ENCODE measurements around the gene GBGT1. TPM values are rescaled to one million over a fixed set of nuclear protein-coding genes. Genes with fewer than 3 reads are reported as not detected.

Gene GBGT1
- total RNA-seq, 3 donors from 2014 or later, result 14.8 to 21.3 (median 15.0) TPM

GRCh38 chr9:133131506-133131905 is 32.2 kb downstream of the GBGT1 start:
- H3K9me3 ChIP-seq, result no peaks in the 10 kb centered on the region
- DNase-seq (ENCODE audit: low spot score in 2 of 2), result no peak
- peaks cover 51 to 65% of the 10 kb centered on the region in 2 donors for H3K4me1 ChIP-seq
- intact Hi-C loops (cut with DNase I; ENCODE audit: low total_unique reads), result no loop called here
- no peaks in the 10 kb centered on the region for H3K27me3 ChIP-seq
- no peak overlapping the region for H3K4me3 ChIP-seq
- no peaks in the 10 kb centered on the region for H3K36me3 ChIP-seq
- TF ChIP-seq POLR2A (IDR thresholded peaks at IDR 0.05) (no peak), POLR2AphosphoS5 (IDR thresholded peaks at IDR 0.05) (no peak)
- TF ChIP-seq, protein P1, sequence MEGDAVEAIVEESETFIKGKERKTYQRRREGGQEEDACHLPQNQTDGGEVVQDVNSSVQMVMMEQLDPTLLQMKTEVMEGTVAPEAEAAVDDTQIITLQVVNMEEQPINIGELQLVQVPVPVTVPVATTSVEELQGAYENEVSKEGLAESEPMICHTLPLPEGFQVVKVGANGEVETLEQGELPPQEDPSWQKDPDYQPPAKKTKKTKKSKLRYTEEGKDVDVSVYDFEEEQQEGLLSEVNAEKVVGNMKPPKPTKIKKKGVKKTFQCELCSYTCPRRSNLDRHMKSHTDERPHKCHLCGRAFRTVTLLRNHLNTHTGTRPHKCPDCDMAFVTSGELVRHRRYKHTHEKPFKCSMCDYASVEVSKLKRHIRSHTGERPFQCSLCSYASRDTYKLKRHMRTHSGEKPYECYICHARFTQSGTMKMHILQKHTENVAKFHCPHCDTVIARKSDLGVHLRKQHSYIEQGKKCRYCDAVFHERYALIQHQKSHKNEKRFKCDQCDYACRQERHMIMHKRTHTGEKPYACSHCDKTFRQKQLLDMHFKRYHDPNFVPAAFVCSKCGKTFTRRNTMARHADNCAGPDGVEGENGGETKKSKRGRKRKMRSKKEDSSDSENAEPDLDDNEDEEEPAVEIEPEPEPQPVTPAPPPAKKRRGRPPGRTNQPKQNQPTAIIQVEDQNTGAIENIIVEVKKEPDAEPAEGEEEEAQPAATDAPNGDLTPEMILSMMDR (IDR thresholded peaks at IDR 0.05), result no peak
- H3K27ac ChIP-seq, result peak overlapping the region; percentile 54 to 99

DNA sequence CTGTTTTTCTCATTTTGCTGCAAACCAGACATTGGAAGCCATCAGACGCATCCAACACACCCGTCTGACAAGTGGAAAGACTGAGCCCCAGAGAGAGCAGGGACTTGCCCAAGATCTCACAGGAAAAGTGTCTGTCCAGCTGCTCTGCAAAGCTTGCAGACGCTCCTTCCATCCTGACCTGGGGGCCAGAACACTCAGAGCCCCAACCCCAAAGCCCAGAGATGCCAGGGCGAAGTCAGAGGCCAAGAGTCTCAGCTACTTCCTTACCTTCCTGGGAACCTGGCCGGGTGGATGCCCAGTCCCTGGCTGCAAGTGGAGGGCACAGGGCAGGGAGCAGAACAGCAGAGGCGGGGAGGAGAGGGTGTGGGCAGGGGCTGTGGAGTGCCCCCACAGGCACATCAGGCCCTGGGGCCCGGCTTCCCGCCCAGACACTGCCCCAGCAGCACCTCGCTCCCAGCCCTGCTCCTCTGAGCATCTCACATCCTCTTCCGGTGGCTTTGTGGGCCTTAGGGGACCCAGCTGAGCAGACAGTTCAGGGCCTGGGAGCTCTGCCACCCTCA is 32.9 kb downstream of the GBGT1 start:
- Histone ChIP-seq H3K4me3 (no peak overlapping the region), H3K36me3 (no peaks in the 10 kb centered on the region), H3K9me3 (no peaks in the 10 kb centered on the region), H3K27ac (peak overlapping the region; percentile 54 to 99), H3K27me3 (no peaks in the 10 kb centered on the region), H3K4me1 (peaks cover 50 to 62% of the 10 kb centered on the region in 2 donors)
- no peak for DNase-seq (ENCODE audit: low spot score in 2 of 2)
- intact Hi-C loops (cut with DNase I; ENCODE audit: low total_unique reads), result no loop called here
- no peak for TF ChIP-seq POLR2AphosphoS5 (IDR thresholded peaks at IDR 0.05)

DNA sequence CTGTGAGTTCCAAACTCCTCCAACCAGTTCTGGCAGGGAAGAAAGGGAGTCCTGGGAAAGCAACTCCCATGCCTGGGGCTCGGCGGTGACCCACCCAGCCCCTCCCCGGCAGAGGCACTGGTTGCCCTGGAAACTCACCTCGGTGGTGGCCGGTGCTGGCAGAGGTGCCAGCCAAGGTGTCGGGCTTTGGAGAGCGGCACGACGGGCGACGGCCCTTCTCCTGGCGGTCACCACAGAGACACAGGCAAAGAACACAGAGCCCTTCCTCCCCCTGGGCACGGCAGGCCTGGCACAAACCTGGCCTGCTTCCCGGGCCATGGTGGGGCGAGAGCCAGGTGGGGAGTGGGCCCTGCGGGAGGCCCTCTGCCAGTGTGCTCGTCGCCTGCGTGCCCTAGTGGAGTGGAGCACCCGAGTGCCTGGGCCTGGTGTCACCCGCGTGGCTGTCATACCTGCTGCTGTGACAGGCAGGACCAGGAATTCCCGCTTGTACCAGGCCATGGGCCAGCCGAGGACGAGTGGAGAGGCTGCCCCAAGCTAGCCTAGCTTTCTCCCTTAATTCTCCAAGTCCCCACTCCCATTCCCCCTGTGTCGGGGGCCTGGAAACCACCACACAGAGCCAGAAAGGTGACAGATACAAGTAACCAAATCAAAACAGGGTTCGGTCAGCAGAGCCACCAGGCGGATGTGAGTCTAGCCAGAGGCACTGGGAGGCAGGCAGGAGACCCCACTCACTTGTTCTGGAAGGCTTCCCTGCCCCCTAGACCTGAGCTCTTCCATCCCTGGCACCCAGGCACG is 34.5 kb downstream of the GBGT1 start:
- peaks cover 43 to 50% of the 10 kb centered on the region in 2 donors for H3K4me1 ChIP-seq
- intact Hi-C loops (cut with DNase I; ENCODE audit: low total_unique reads), result no loop called here

DNA sequence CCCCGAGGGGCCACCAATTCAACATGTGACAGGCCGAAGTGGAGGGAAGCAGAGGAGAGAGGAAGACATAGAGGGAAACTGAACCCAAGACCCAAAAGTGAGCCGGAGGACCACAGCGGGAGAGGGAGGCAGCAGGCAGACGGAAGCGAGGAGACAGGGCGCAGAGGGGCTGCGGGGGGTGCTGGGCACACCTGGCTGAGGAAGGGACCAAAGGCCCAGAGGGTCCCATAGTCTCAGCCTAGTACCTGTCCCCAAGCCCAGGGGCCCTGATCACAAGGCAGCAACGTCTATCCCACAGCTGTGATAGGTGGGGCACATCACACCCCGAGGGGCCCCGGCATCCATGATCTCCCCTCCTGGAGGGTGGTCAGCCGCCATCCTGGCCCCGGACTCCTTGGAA is 35.6 kb downstream of the GBGT1 start:
- TF ChIP-seq POLR2AphosphoS5 (IDR thresholded peaks at IDR 0.05) (no peak), POLR2A (IDR thresholded peaks at IDR 0.05) (no peak)
- TF ChIP-seq, protein P1 (IDR thresholded peaks at IDR 0.05), result no peak
- Histone ChIP-seq H3K4me1 (peaks cover 33 to 42% of the 10 kb centered on the region in 2 donors), H3K4me3 (peak overlapping the region in 2 of 3 donors; percentile 16 to 65), H3K9me3 (no peaks in the 10 kb centered on the region), H3K27me3 (no peaks in the 10 kb centered on the region), H3K27ac (peak overlapping the region; percentile 95 to 99), H3K36me3 (no peaks in the 10 kb centered on the region)
- no peak for DNase-seq (ENCODE audit: low spot score in 2 of 2)
- intact Hi-C loops (cut with DNase I; ENCODE audit: low total_unique reads), result no loop called here

More for the DNA sequence above, 34.5 kb downstream of the GBGT1 start:
- no peak for DNase-seq (ENCODE audit: low spot score in 2 of 2)
- Histone ChIP-seq H3K9me3 (no peaks in the 10 kb centered on the region), H3K27me3 (no peaks in the 10 kb centered on the region), H3K27ac (peak overlapping the region; percentile 95 to 99), H3K4me3 (peak overlapping the region in 2 of 3 donors; percentile 5 to 65), H3K36me3 (no peaks in the 10 kb centered on the region)
- TF ChIP-seq POLR2A (IDR thresholded peaks at IDR 0.05) (no peak), POLR2AphosphoS5 (IDR thresholded peaks at IDR 0.05) (peak in 1 of 3 donors; percentile 23)
- TF ChIP-seq, protein P1 (IDR thresholded peaks at IDR 0.05), result peak in 1 of 3 donors; percentile 35

- TF ChIP-seq POLR2A (IDR thresholded peaks at IDR 0.05) (no peak), POLR2AphosphoS5 (IDR thresholded peaks at IDR 0.05) (peak; percentile 39 to 87 (median 75))
- TF ChIP-seq, protein P1 (IDR thresholded peaks at IDR 0.05), result peak in 1 of 3 donors; percentile 54
- H3K27me3 ChIP-seq, result no peaks in the 10 kb centered on the region
- intact Hi-C loops (cut with DNase I; ENCODE audit: low total_unique reads), result no loop called here
- no peaks in the 10 kb centered on the region for H3K36me3 ChIP-seq
- DNase-seq (ENCODE audit: low spot score in 2 of 2), result peak; percentile 72 to 95
- peak overlapping the region; percentile 95 to 99 for H3K27ac ChIP-seq
- H3K4me1 ChIP-seq, result peaks cover 29 to 35% of the 10 kb centered on the region in 2 donors
- H3K9me3 ChIP-seq, result no peaks in the 10 kb centered on the region
- peak overlapping the region in 2 of 3 donors; percentile 16 to 65 for H3K4me3 ChIP-seq
Observed at GRCh38 chr9:133127340-133127981, 36.3 kb downstream of the GBGT1 start.

Data from breast epithelium (tissue), 4 donors.